Gastrocnemius medialis (tissue), 4 donors: ENCODE data around the gene PSMC6.

ENCODE experiments used
- POLR2A ChIP-seq, 2 donors: fragments of 450-650 bp; IDR thresholded peaks; one replicate each; pipeline ENCODE4 v1.6.1; 2017; ENCODE audit warnings: antibody characterized with exemption in 2 of 2, mild to moderate bottlenecking in 2 of 2, moderate library complexity in 2 of 2
- TF ChIP-seq, protein P1 (sequence below), 5 experiments: fragments of 450-650 bp in 3 of 5; fragments of 200-600 bp in 2 of 5; sonication (generic) in 2 of 5; IDR thresholded peaks in 4 of 5; conservative IDR thresholded peaks in 1 of 5; 1 replicate in 4 of 5; 2 replicates in 1 of 5; pipeline ENCODE4 v1.5.1; 2016 to 2019; ENCODE audit warnings: antibody characterized with exemption in 5 of 5, mild to moderate bottlenecking in 3 of 5, moderate library complexity in 3 of 5

DNA sequence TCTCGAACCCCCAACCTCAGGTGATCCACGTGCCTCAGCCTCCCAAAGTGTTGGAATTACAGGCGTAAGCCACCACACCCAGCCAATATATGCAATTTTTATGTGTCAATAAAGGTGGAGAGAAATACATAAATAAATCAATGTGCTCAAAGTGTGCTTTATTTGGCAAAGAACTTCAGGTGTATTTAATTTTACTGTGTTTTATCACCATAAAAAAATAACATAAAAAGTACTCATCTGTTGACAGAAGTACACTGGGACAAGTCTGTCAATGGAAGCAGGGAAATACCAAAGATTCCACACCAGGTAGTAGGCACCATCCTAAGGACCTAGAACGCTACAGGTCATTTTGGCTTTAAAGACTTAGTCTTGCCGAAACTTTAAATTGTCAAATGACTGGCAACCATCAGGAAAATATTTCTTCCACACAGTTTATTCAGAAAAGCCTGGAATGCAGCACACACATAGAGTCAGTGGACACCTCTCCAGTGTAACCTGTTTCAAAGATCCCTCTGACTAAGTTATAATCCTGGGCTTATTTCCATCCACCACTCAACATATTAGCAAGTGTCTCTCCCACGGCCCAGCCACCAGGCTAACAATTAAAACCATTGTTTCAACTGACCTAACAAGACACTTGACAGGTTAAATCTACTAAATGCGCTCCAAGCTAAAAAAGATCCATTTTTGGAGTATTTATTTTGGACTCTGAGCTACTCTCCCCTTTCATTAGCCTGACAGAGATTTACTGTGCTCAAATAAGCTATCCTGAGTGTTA lies 15.8 kb upstream of the PSMC6 start:
- TF ChIP-seq, protein P1, sequence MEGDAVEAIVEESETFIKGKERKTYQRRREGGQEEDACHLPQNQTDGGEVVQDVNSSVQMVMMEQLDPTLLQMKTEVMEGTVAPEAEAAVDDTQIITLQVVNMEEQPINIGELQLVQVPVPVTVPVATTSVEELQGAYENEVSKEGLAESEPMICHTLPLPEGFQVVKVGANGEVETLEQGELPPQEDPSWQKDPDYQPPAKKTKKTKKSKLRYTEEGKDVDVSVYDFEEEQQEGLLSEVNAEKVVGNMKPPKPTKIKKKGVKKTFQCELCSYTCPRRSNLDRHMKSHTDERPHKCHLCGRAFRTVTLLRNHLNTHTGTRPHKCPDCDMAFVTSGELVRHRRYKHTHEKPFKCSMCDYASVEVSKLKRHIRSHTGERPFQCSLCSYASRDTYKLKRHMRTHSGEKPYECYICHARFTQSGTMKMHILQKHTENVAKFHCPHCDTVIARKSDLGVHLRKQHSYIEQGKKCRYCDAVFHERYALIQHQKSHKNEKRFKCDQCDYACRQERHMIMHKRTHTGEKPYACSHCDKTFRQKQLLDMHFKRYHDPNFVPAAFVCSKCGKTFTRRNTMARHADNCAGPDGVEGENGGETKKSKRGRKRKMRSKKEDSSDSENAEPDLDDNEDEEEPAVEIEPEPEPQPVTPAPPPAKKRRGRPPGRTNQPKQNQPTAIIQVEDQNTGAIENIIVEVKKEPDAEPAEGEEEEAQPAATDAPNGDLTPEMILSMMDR (IDR thresholded peaks at IDR 0.05 in 4 of 5, conservative IDR thresholded peaks at IDR 0.05 in 1 of 5) = no peak
- no peak for TF ChIP-seq POLR2A (IDR thresholded peaks at IDR 0.05)
